Trophoblast cell (in vitro differentiated cells and primary cell): Measurements from ENCODE around the gene REEP3.

Source experiments
- DNase-seq, 2 donors: peaks; one replicate each; pipeline ENCODE4 v3.0.0-alpha.2; 2016
- H2AFZ ChIP-seq: 2 replicates; pipeline ENCODE4 v1.6.1; 2013; ENCODE audit warnings: low read length, moderate library complexity, mild to moderate bottlenecking; ENCODE audit not compliant: insufficient read depth, poor library complexity
- H2AK5ac ChIP-seq: 2 replicates; pipeline ENCODE4 v1.6.1; 2013; ENCODE audit warnings: mild to moderate bottlenecking, low read length
- H2BK120ac ChIP-seq: 2 replicates; pipeline ENCODE4 v1.6.1; 2013; ENCODE audit warnings: low read length, mild to moderate bottlenecking, moderate library complexity; ENCODE audit not compliant: insufficient read depth, poor library complexity
- H2BK12ac ChIP-seq: 2 replicates; pipeline ENCODE4 v1.6.1; 2013; ENCODE audit warnings: mild to moderate bottlenecking, low read length, moderate library complexity
- H2BK5ac ChIP-seq: 2 replicates; pipeline ENCODE4 v1.6.1; 2013; ENCODE audit warnings: low read length, low read depth, moderate library complexity, mild to moderate bottlenecking; ENCODE audit not compliant: poor library complexity
- H3K14ac ChIP-seq: 2 replicates; pipeline ENCODE4 v1.6.1; 2013; ENCODE audit warnings: mild to moderate bottlenecking, low read length
- H3K18ac ChIP-seq: 2 replicates; pipeline ENCODE4 v1.6.1; 2013; ENCODE audit warnings: mild to moderate bottlenecking, low read length
- H3K23ac ChIP-seq: 2 replicates; pipeline ENCODE4 v1.6.1; 2013; ENCODE audit warnings: low read length
- H3K27ac ChIP-seq: 2 replicates; pipeline ENCODE4 v1.5.1; 2013; ENCODE audit warnings: low read depth, mild to moderate bottlenecking, inconsistent platforms, low read length, moderate library complexity
- H3K27me3 ChIP-seq: 2 replicates; pipeline ENCODE4 v1.6.1; 2013; ENCODE audit warnings: inconsistent platforms, mild to moderate bottlenecking, low read length, moderate library complexity; ENCODE audit not compliant: insufficient read depth
- H3K36me3 ChIP-seq, 2 experiments: 1 replicate in 1 of 2; 2 replicates in 1 of 2; pipeline ENCODE4 v1.6.1; 2013; ENCODE audit warnings: low read length in 2 of 2, mild to moderate bottlenecking in 2 of 2, moderate library complexity in 1 of 2; ENCODE audit not compliant: insufficient read depth in 2 of 2, control insufficient read depth in 1 of 2
- H3K4ac ChIP-seq: 2 replicates; pipeline ENCODE4 v1.6.1; 2013; ENCODE audit warnings: low read depth, mild to moderate bottlenecking, low read length, moderate library complexity
- H3K4me1 ChIP-seq, 2 experiments: 1 replicate in 1 of 2; 2 replicates in 1 of 2; pipeline ENCODE4 v1.6.1; 2013; ENCODE audit warnings: low read length in 2 of 2, mild to moderate bottlenecking in 2 of 2, moderate library complexity in 1 of 2; ENCODE audit not compliant: insufficient read depth in 2 of 2, control insufficient read depth in 1 of 2
- H3K4me2 ChIP-seq: 2 replicates; pipeline ENCODE4 v1.6.1; 2013; ENCODE audit warnings: inconsistent platforms, mild to moderate bottlenecking, low read length, moderate library complexity
- H3K4me3 ChIP-seq: 2 replicates; pipeline ENCODE4 v1.5.1; 2013; ENCODE audit warnings: mild to moderate bottlenecking, low read depth, low read length, inconsistent platforms
- H3K79me1 ChIP-seq: one replicate; pipeline ENCODE4 v1.6.1; 2013; ENCODE audit warnings: low read length
- H3K79me2 ChIP-seq: 2 replicates; pipeline ENCODE4 v1.6.1; 2013; ENCODE audit warnings: low read length, mild to moderate bottlenecking; ENCODE audit not compliant: control insufficient read depth, insufficient read depth, poor library complexity
- H3K9ac ChIP-seq: 2 replicates; pipeline ENCODE4 v1.6.1; 2013; ENCODE audit warnings: mild to moderate bottlenecking, low read length
- H3K9me3 ChIP-seq: 2 replicates; pipeline ENCODE4 v1.6.1; 2013; ENCODE audit warnings: low read depth, mild to moderate bottlenecking, control low read depth, inconsistent platforms, low read length; ENCODE audit not compliant: insufficient read depth
- H4K12ac ChIP-seq: 2 replicates; pipeline ENCODE4 v1.6.1; 2013; ENCODE audit warnings: low read depth, mild to moderate bottlenecking, low read length, moderate library complexity
- H4K8ac ChIP-seq: 2 replicates; pipeline ENCODE4 v1.6.1; 2013; ENCODE audit warnings: low read depth, mild to moderate bottlenecking, low read length, moderate library complexity
- H4K91ac ChIP-seq: one replicate; pipeline ENCODE4 v1.6.1; 2013; ENCODE audit warnings: low read depth, mild to moderate bottlenecking, low read length, moderate library complexity
- WGBS: extraction: QIAGEN DNeasy Blood & Tissue Kit; methylation state at CpG from one replicate; pipeline ENCODE4 v1.1.7; 2013; ENCODE audit warnings: missing lambda C conversion rate; ENCODE audit not compliant: insufficient read length, insufficient coverage; ENCODE audit errors: extremely low coverage; 5-methylcytosine and 5-hydroxymethylcytosine counted together

Gene REEP3

DNA sequence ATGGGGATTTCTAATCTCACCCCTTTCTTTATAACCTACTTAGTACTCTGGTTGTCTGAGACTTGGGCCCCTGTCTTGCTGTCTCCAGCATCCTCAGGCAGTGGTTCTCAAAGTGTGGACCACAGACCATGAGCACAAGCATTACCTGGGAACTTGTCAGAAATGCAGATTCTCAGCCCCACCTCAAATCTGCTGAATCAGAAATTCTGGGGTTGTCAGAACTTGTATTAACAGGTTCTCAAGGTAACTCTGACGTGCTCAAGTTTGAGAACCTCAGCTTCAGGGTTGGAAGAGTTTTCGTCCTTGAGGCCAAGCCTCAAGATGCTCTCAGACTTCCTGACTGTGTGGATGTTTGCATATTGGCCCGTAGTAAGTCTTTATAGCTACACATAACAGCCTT lies 97.4 kb downstream of the REEP3 start:
- no peak overlapping the region for H3K4me3 ChIP-seq
- no peaks in the 10 kb centered on the region for H3K79me1 ChIP-seq
- no peak overlapping the region for H2BK12ac ChIP-seq
- no peak overlapping the region for H3K27ac ChIP-seq
- no peak overlapping the region for H4K12ac ChIP-seq
- no peak overlapping the region for H2BK5ac ChIP-seq
- no peaks in the 10 kb centered on the region for H3K27me3 ChIP-seq
- H3K9me3 ChIP-seq: no peaks in the 10 kb centered on the region
- H2AK5ac ChIP-seq: no peak overlapping the region
- H3K4me2 ChIP-seq: no peak overlapping the region
- H3K18ac ChIP-seq: no peak overlapping the region
- no peaks in the 10 kb centered on the region for H3K4me1 ChIP-seq
- no peak for DNase-seq
- WGBS: no CpG with 5 or more reads among the region's 3 CpGs
- no peak overlapping the region for H2BK120ac ChIP-seq
- H3K79me2 ChIP-seq: no peaks in the 10 kb centered on the region
- H4K91ac ChIP-seq: no peak overlapping the region
- no peak overlapping the region for H4K8ac ChIP-seq
- no peak overlapping the region for H3K9ac ChIP-seq
- no peak overlapping the region for H3K14ac ChIP-seq
- no peak overlapping the region for H3K4ac ChIP-seq
- H3K36me3 ChIP-seq: peaks cover 5 to 9% of the 10 kb centered on the region in 2 experiments
- H2AFZ ChIP-seq: no peak overlapping the region
- H3K23ac ChIP-seq: no peak overlapping the region

DNA sequence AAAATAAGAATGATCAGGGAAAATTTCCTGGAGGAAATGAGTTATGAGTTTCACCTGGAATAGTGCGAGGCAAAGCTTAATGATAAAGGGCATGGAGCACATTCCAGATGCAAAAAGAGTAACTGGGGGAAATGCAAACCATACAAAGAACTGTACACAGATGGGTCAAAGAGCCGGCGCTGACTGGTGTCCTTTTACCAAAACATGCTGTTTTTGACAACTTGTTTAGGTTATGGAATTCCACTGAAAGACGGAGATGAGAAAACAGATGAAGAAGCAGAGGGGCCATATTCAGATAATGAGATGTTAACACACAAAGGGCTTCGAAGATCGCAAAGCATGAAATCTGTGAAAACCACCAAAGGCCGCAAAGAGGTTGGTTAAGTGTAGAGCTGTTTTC lies 98.2 kb downstream of the REEP3 start:
- Histone ChIP-seq H3K9ac (no peak overlapping the region), H3K9me3 (no peaks in the 10 kb centered on the region), H3K23ac (no peak overlapping the region), H2AK5ac (no peak overlapping the region), H4K91ac (no peak overlapping the region), H2AFZ (no peak overlapping the region), H3K36me3 (peaks cover 3 to 9% of the 10 kb centered on the region in 2 experiments), H2BK5ac (no peak overlapping the region), H3K27me3 (no peaks in the 10 kb centered on the region), H3K14ac (no peak overlapping the region), H3K4me2 (no peak overlapping the region), H3K4me3 (no peak overlapping the region), H3K27ac (no peak overlapping the region), H3K4me1 (no peaks in the 10 kb centered on the region), H3K4ac (no peak overlapping the region), H3K79me2 (no peaks in the 10 kb centered on the region), H3K79me1 (no peaks in the 10 kb centered on the region), H4K12ac (no peak overlapping the region), H2BK12ac (no peak overlapping the region), H3K18ac (no peak overlapping the region), H4K8ac (no peak overlapping the region), H2BK120ac (no peak overlapping the region)
- DNase-seq: no peak
- WGBS: no CpG with 5 or more reads among the region's 7 CpGs

DNA sequence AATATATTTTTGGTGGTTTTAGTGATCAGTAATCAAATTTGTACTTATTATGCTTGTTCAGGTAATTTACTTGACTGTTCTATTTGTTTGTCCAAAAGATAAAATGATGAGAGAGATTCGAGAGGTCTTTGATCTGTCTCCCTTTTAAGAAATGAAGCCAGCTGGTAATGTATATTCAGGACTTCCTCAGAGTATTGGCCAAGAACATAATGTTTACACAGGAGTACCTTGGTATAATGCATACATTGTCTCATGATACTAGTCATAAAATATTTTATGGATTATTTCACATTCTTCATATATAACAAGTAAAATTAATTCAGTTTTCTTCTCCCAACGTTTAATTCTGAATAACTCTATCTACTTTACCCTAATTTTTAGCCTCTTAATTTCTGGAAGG lies 100.9 kb downstream of the REEP3 start:
- Histone ChIP-seq H2BK5ac (no peak overlapping the region), H3K14ac (no peak overlapping the region), H3K9ac (no peak overlapping the region), H3K9me3 (no peaks in the 10 kb centered on the region), H3K27me3 (no peaks in the 10 kb centered on the region), H3K23ac (no peak overlapping the region), H3K4me1 (no peaks in the 10 kb centered on the region), H2AK5ac (no peak overlapping the region), H2BK120ac (no peak overlapping the region), H3K36me3 (peaks cover 3 to 6% of the 10 kb centered on the region in 2 experiments), H3K18ac (no peak overlapping the region), H4K12ac (no peak overlapping the region), H3K4me2 (no peak overlapping the region), H3K79me2 (no peaks in the 10 kb centered on the region), H3K27ac (no peak overlapping the region), H2BK12ac (no peak overlapping the region), H4K8ac (no peak overlapping the region), H3K79me1 (no peaks in the 10 kb centered on the region), H3K4ac (no peak overlapping the region), H4K91ac (no peak overlapping the region), H3K4me3 (no peak overlapping the region), H2AFZ (no peak overlapping the region)
- no peak for DNase-seq
- no CpG with 5 or more reads among the region's 2 CpGs for WGBS

DNA sequence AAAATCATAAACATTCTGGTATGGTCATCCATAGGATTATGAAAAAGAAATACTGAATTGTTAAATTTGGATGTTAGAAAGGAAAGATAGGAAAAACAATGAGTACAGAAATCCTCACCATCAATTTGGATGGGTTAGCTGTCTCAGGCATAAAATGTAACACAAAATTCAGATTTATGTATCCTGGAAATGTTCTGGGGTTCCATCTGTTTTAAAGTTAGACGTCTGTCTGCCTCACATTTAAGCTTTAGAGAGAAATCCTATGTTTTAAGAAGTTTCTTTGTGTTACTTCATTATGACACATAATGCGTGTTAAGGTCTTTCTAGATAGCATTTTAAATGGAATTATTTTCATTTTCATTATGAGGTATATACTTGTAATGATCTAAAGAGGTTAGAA lies 103.5 kb downstream of the REEP3 start:
- Histone ChIP-seq H3K27me3 (no peaks in the 10 kb centered on the region), H2AFZ (no peak overlapping the region), H3K9me3 (no peaks in the 10 kb centered on the region), H3K27ac (no peak overlapping the region), H3K36me3 (peaks cover 2 to 3% of the 10 kb centered on the region in 2 experiments), H3K79me2 (peaks cover 1% of the 10 kb centered on the region), H2AK5ac (no peak overlapping the region), H2BK120ac (no peak overlapping the region), H3K4ac (no peak overlapping the region), H3K14ac (no peak overlapping the region), H3K23ac (no peak overlapping the region), H4K12ac (no peak overlapping the region), H3K4me3 (no peak overlapping the region), H3K18ac (no peak overlapping the region), H2BK5ac (no peak overlapping the region), H2BK12ac (no peak overlapping the region), H3K79me1 (peaks cover 2% of the 10 kb centered on the region), H4K8ac (no peak overlapping the region), H3K9ac (no peak overlapping the region), H3K4me2 (no peak overlapping the region), H3K4me1 (peaks cover 0 to 2% of the 10 kb centered on the region in 2 experiments), H4K91ac (no peak overlapping the region)
- DNase-seq: no peak
- no CpG with 5 or more reads among the region's 2 CpGs for WGBS
